A172 (cell line): Measurements from ENCODE around the gene TMEM170A. TPM values are rescaled to one million over a fixed set of nuclear protein-coding genes. Genes with fewer than 3 reads are reported as not detected.

Source experiments
- DNase-seq: peaks from one replicate; pipeline ENCODE4 v3.0.0-alpha.2; 2015; ENCODE audit warnings: low spot score
- total RNA-seq: library from RNA; depleted of rRNA; stranded (reverse); fragments of >200 nt; shearing (Covaris generic); gene quantifications from 2 replicates; pipeline ENCODE4 v1.2.3, GENCODE V29; 2014; rRNA removed

TMEM170A gene
- total RNA-seq, 1 experiment from 2014 or later = 19.9 TPM

GRCh38 chr16:75402159-75402820, 62.2 kb downstream of the TMEM170A start:
- DNase-seq = peak; percentile 24

DNA sequence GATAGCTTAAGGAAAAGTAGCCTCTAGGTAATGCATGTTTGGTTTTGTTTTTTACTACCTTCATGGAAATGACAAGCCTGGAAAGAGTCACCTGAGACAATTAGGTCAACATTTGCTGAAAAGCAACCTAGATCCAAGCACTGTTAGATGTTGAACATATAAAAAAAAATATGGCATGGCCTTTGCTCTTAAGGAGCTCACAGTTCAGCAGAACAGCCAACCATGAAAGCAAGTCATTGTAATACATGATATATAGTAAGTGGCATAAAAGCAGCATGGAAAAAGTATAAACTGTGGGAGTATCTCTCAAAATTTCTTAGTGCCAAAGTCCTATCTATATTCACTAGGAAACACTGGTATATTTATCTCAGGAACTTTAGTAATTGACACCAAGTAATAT, 62.8 kb downstream of the TMEM170A start:
- no peak for DNase-seq

DNA sequence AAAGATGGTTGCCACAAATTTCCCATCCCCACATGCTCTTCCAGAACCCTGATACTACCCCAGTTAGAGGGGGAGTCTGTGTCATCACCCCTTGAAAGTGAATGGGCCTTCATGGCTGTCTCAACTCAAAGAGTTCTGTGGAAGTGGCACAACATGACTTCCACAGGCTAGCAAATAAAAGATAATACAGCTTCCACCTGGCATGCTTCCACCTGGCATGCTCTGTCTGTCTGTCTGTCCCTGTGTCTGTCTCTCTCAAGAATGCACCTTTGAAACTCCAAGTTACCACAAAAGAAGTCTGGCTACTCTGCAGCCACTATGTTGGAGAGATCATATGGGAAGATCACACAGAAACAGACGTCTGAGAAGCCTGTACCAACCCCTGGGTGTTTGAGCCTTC, 66.2 kb downstream of the TMEM170A start:
- no peak for DNase-seq

GRCh38 chr16:75394941-75395340, 69.5 kb downstream of the TMEM170A start:
- no peak for DNase-seq

Other genes with a start within 250 kb of the TMEM170A start
- gene CTRB1, start 245.7 kb downstream of the TMEM170A start, total RNA-seq = not detected in 2 replicates
- gene BCAR1, start 213.1 kb downstream of the TMEM170A start, total RNA-seq = 85.8 and 106 TPM in 2 replicates
- 45.0 and 54.0 TPM in 2 replicates for gene CFDP1, start 31.2 kb downstream of the TMEM170A start, total RNA-seq
- not detected in 2 replicates for gene CHST6, start 30.8 kb upstream of the TMEM170A start, total RNA-seq
- not detected in 2 replicates for gene CHST5, start 71.4 kb upstream of the TMEM170A start, total RNA-seq
- 13.7 and 16.8 TPM in 2 replicates for gene TMEM231, start 91.6 kb upstream of the TMEM170A start, total RNA-seq
- 98.1 and 115 TPM in 2 replicates for gene GABARAPL2, start 101.7 kb upstream of the TMEM170A start, total RNA-seq
- 95.5 and 117 TPM in 2 replicates for gene ADAT1, start 158.6 kb upstream of the TMEM170A start, total RNA-seq
- 245 and 250 TPM in 2 replicates for gene KARS1, start 183.0 kb upstream of the TMEM170A start, total RNA-seq
- gene TERF2IP, start 183.1 kb upstream of the TMEM170A start, total RNA-seq = 74.8 and 81.3 TPM in 2 replicates
- not detected in 2 replicates for gene CPHXL2, start 212.3 kb upstream of the TMEM170A start, total RNA-seq
- gene DUXB, start 236.8 kb upstream of the TMEM170A start, total RNA-seq = not detected in 2 replicates